OCI-LY1 (cell line): ENCODE measurements around the gene TSPAN5.

Source experiments
- H2AFZ ChIP-seq: fragments of 200-600 bp; sonication (generic), shearing (Covaris generic); 2 replicates; pipeline ENCODE4 v1.6.0; 2014; ENCODE audit warnings: antibody characterized with exemption, mild to moderate bottlenecking, low read length
- H3F3A ChIP-seq: fragments of 200-600 bp; sonication (generic), shearing (Covaris generic); 2 replicates; pipeline ENCODE4 v1.6.0; 2014; ENCODE audit warnings: mild to moderate bottlenecking, antibody characterized with exemption, low read length, moderate library complexity; ENCODE audit not compliant: insufficient read depth
- H3K27ac ChIP-seq: fragments of 200-600 bp; sonication (generic); 2 replicates; pipeline ENCODE4 v1.5.1; 2014; ENCODE audit warnings: low read length, mixed run types, mild to moderate bottlenecking, low read depth; ENCODE audit not compliant: poor library complexity, severe bottlenecking
- H3K27me3 ChIP-seq: fragments of 200-600 bp; sonication (generic); 2 replicates; pipeline ENCODE4 v1.6.0; 2014; ENCODE audit warnings: antibody characterized with exemption, mild to moderate bottlenecking, low read length, moderate library complexity; ENCODE audit not compliant: insufficient read depth
- H3K36me3 ChIP-seq: fragments of 200-600 bp; sonication (generic); 2 replicates; pipeline ENCODE4 v1.6.1; 2014; ENCODE audit warnings: mild to moderate bottlenecking, antibody characterized with exemption, low read length, moderate library complexity, mixed read lengths; ENCODE audit not compliant: insufficient read depth
- H3K4me1 ChIP-seq: fragments of 200-600 bp; sonication (generic); 2 replicates; pipeline ENCODE4 v1.5.1; 2014; ENCODE audit warnings: mild to moderate bottlenecking, low read length, moderate library complexity; ENCODE audit not compliant: insufficient read depth, severe bottlenecking
- H3K4me2 ChIP-seq: fragments of 200-600 bp; sonication (generic), shearing (Covaris generic); 2 replicates; pipeline ENCODE4 v1.6.1; 2014; ENCODE audit warnings: low read length
- H3K4me3 ChIP-seq: fragments of 200-600 bp; sonication (generic); 2 replicates; pipeline ENCODE4 v1.5.1; 2014; ENCODE audit warnings: low read length, low read depth, mild to moderate bottlenecking, mixed read lengths; ENCODE audit not compliant: poor library complexity, severe bottlenecking
- H3K79me2 ChIP-seq: fragments of 200-600 bp; shearing (Covaris generic); 2 replicates; pipeline ENCODE4 v1.6.1; 2016; ENCODE audit warnings: mixed run types, low read length, mixed read lengths; ENCODE audit not compliant: insufficient read depth
- H3K9ac ChIP-seq: fragments of 200-600 bp; sonication (generic), shearing (Covaris generic); 2 replicates; pipeline ENCODE4 v1.6.1; 2014; ENCODE audit warnings: mild to moderate bottlenecking, low read length, mixed read lengths
- H3K9me2 ChIP-seq: fragments of 200-600 bp; sonication (generic), shearing (Covaris generic); 2 replicates; pipeline ENCODE4 v1.6.1; 2014; ENCODE audit warnings: low read depth, mild to moderate bottlenecking, low read length, mixed read lengths
- H3K9me3 ChIP-seq: fragments of 200-600 bp; shearing (Covaris generic); 2 replicates; pipeline ENCODE4 v1.6.1; 2014; ENCODE audit warnings: low read length, mixed read lengths
- H4K20me1 ChIP-seq: fragments of 200-600 bp; sonication (generic), shearing (Covaris generic); 2 replicates; pipeline ENCODE4 v1.6.0; 2016; ENCODE audit warnings: mild to moderate bottlenecking, low read length; ENCODE audit not compliant: insufficient read depth
- EZH2 ChIP-seq: fragments of 200-600 bp; sonication (generic), shearing (Covaris generic); IDR thresholded peaks from 2 replicates; pipeline ENCODE4 v1.8.0; 2017; ENCODE audit warnings: borderline replicate concordance, mixed run types, mild to moderate bottlenecking, antibody characterized with exemption, low read length, moderate library complexity, mixed read lengths
- TF ChIP-seq, protein P1 (sequence below): fragments of 200-600 bp; sonication (generic), shearing (Covaris generic); IDR thresholded peaks from 2 replicates; pipeline ENCODE4 v1.5.1; 2017; ENCODE audit warnings: mild to moderate bottlenecking, antibody characterized with exemption, low read length, moderate library complexity, mixed read lengths

The TSPAN5 gene

DNA sequence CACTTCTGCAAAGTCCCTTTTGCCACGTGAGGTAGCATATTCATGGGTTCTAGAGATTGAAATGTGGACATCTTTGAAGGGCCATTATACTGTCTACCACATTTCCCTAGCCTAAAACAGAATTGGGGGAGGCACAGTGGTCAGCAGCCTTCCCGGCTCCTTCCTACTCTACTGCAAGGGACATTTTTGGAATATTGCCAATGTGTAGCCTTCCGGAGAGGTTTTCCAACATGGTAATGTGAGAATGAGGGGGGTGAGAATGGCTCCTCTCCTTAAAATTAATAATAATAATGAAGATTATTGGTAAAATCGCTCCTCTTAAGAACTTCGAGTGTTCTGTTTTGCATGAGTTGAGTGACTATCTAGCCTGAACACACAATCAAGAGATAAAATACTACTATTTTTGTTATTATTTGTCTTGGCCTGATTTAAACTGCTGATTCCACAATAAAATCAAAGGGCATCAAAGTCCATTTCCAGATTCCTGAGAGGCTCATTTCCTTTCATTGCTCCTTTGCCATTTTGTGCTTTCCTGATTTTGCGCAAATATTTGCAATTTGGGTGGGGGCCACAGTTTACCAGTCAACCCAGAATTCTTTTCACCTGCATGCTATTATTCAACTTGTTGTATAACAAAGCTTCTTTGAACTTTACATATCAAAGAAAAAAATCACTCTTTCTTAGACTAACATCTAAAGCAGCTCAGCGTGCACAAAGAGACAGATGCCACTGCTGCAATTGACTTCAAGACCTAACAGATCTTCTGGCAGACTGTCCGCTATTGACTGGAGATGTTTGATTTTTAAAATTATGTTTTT, 27.0 kb upstream of the TSPAN5 start:
- Histone ChIP-seq H3K9ac (no peak overlapping the region), H3K4me3 (no peak overlapping the region), H3K36me3 (no peaks in the 10 kb centered on the region), H3F3A (no peaks in the 10 kb centered on the region), H3K9me3 (no peaks in the 10 kb centered on the region), H2AFZ (no peak overlapping the region), H3K4me1 (no peaks in the 10 kb centered on the region), H3K79me2 (no peaks in the 10 kb centered on the region), H3K9me2 (no peaks in the 10 kb centered on the region), H3K4me2 (no peak overlapping the region), H4K20me1 (no peaks in the 10 kb centered on the region), H3K27me3 (no peaks in the 10 kb centered on the region), H3K27ac (no peak overlapping the region)
- no peak for TF ChIP-seq EZH2
- TF ChIP-seq, protein P1, sequence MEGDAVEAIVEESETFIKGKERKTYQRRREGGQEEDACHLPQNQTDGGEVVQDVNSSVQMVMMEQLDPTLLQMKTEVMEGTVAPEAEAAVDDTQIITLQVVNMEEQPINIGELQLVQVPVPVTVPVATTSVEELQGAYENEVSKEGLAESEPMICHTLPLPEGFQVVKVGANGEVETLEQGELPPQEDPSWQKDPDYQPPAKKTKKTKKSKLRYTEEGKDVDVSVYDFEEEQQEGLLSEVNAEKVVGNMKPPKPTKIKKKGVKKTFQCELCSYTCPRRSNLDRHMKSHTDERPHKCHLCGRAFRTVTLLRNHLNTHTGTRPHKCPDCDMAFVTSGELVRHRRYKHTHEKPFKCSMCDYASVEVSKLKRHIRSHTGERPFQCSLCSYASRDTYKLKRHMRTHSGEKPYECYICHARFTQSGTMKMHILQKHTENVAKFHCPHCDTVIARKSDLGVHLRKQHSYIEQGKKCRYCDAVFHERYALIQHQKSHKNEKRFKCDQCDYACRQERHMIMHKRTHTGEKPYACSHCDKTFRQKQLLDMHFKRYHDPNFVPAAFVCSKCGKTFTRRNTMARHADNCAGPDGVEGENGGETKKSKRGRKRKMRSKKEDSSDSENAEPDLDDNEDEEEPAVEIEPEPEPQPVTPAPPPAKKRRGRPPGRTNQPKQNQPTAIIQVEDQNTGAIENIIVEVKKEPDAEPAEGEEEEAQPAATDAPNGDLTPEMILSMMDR, result no peak

DNA sequence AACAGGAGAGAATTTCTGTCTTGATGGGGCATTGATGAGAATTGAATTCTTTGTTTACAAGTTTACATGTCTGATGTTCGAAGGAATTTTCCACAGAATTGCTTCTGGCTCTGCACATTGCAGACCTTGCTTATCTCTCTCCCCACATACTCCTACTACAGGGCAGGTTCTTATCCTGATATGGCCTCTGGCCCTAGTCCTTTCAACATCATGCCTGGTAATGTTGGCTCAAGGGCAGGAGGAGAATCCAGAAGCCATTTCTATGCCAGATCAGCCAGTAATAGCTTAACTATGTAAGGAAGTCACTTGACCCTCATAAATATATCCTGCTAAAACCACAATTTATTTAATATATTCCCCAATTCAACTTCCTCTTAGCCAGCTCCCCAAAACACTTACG, 24.3 kb upstream of the TSPAN5 start:
- Histone ChIP-seq H2AFZ (no peak overlapping the region), H3F3A (no peaks in the 10 kb centered on the region), H3K4me1 (no peaks in the 10 kb centered on the region), H3K27ac (no peak overlapping the region), H3K9me2 (no peaks in the 10 kb centered on the region), H3K4me2 (no peak overlapping the region), H3K4me3 (no peak overlapping the region), H3K27me3 (no peaks in the 10 kb centered on the region), H3K79me2 (no peaks in the 10 kb centered on the region), H3K9ac (no peak overlapping the region), H3K9me3 (no peaks in the 10 kb centered on the region), H3K36me3 (no peaks in the 10 kb centered on the region), H4K20me1 (no peaks in the 10 kb centered on the region)
- TF ChIP-seq, protein P1, result no peak
- TF ChIP-seq EZH2, result no peak

DNA sequence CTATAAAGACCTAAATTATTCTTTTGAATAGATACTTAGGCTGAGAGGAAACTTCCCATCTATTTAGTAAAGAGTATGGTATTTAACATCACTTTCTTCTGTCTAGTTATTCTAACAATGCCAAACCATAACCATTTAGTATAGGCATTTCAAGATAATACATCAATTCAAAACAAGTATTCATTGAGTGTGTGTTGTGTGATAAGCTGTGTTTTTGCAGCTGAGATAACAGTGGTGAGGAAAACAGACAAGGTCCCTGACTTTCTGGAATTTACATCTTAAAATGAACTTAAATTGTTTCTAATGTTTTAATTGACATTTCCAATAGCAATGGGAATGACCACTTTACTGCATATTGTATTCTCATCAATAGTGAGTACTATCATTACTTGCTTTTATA, 22.4 kb upstream of the TSPAN5 start:
- Histone ChIP-seq H3K9me2 (no peaks in the 10 kb centered on the region), H3K4me3 (no peak overlapping the region), H3K4me2 (no peak overlapping the region), H2AFZ (no peak overlapping the region), H4K20me1 (no peaks in the 10 kb centered on the region), H3K36me3 (no peaks in the 10 kb centered on the region), H3K27ac (no peak overlapping the region), H3K4me1 (no peaks in the 10 kb centered on the region), H3K79me2 (no peaks in the 10 kb centered on the region), H3K27me3 (no peaks in the 10 kb centered on the region), H3F3A (no peaks in the 10 kb centered on the region), H3K9ac (no peak overlapping the region), H3K9me3 (no peaks in the 10 kb centered on the region)
- no peak for TF ChIP-seq EZH2
- TF ChIP-seq, protein P1, result no peak
